IPS-18a (cell line): ENCODE measurements around the gene COLGALT1.
"Not testable (repeated sequence)": the region's sequence is repeated elsewhere in the genome, so short reads cannot be mapped to it uniquely, and the experiment has no call there.

Experiments used
- H3K27ac ChIP-seq: one replicate; pipeline ENCODE4 v1.5.1; 2013; ENCODE audit warnings: low read length
- H3K27me3 ChIP-seq: one replicate; pipeline ENCODE4 v1.6.1; 2013; ENCODE audit warnings: mild to moderate bottlenecking, low read length; ENCODE audit not compliant: control insufficient read depth, insufficient read depth
- H3K36me3 ChIP-seq: one replicate; pipeline ENCODE4 v1.6.1; 2013; ENCODE audit warnings: low read depth, low read length; ENCODE audit not compliant: control insufficient read depth
- H3K4me1 ChIP-seq: one replicate; pipeline ENCODE4 v1.6.1; 2013; ENCODE audit warnings: low read depth, low read length; ENCODE audit not compliant: control insufficient read depth
- H3K4me3 ChIP-seq: one replicate; pipeline ENCODE4 v1.5.1; 2013; ENCODE audit warnings: low read length
- H3K9ac ChIP-seq: one replicate; pipeline ENCODE4 v1.6.1; 2013; ENCODE audit warnings: mild to moderate bottlenecking, low read length, moderate library complexity
- H3K9me3 ChIP-seq: one replicate; pipeline ENCODE4 v1.6.1; 2013; ENCODE audit warnings: low read depth, low read length; ENCODE audit not compliant: control insufficient read depth

COLGALT1 gene

GRCh38 chr19:17550076-17550667 is 5.3 kb upstream of the COLGALT1 start:
- Histone ChIP-seq H3K9me3 (no peaks in the 10 kb centered on the region), H3K4me3 (no peak overlapping the region), H3K27ac (no peak overlapping the region), H3K36me3 (no peaks in the 10 kb centered on the region), H3K9ac (no peak overlapping the region), H3K4me1 (no peaks in the 10 kb centered on the region), H3K27me3 (no peaks in the 10 kb centered on the region)

GRCh38 chr19:17552735-17553134 is 2.7 kb upstream of the COLGALT1 start:
- H3K9me3 ChIP-seq, H3K27ac ChIP-seq, H3K36me3 ChIP-seq, H3K4me3 ChIP-seq, H3K4me1 ChIP-seq, H3K9ac ChIP-seq, H3K27me3 ChIP-seq: not testable (repeated sequence)

DNA sequence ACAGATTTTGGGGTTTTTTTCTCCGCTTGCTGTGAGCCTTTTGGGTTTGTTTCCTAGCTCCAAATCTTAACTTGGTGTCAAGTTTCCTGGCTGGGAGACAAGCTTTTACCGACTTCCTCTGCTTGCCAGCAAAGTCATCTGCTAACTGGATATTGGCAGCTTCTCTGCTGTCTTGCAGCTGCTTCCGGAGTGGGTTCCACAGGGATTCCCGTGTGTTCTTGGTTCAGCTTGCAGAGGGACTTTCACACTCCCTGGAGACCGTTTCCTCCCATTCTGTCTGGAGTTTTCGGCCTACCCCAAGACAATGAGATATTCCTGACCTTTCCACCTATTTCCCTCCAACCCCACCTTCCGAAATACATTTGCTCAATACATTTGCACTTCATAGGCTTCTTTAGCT is 2.2 kb upstream of the COLGALT1 start:
- no peak overlapping the region for H3K9ac ChIP-seq
- H3K27ac ChIP-seq: no peak overlapping the region
- no peaks in the 10 kb centered on the region for H3K9me3 ChIP-seq
- H3K4me3 ChIP-seq: no peak overlapping the region
- H3K27me3 ChIP-seq: no peaks in the 10 kb centered on the region
- no peaks in the 10 kb centered on the region for H3K4me1 ChIP-seq
- no peaks in the 10 kb centered on the region for H3K36me3 ChIP-seq

DNA sequence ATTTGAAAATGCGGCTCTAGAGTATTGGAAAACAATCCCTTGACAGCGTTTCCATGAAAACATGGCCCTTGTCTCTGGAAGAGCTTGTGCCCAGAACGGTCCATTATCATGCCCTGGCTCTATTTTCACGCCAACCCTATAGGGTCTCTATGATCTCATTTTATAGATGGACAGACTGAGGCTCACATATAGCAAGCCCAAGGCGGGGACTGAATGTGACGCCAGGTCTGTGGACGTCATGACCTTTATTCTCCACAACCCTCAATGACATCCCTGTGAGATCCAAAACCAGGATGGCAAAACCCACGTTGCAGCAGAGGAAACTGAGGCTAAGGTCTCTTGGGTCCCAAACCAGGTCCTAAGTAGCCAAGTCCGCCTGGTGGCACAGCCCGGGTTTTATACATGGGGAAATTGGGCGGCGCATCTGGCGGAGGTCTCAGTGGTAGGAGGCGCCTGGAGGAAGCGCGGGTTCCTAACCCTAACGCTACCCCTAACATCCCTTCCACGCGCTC is 425 bp upstream of the COLGALT1 start:
- H3K4me1 ChIP-seq: no peaks in the 10 kb centered on the region
- H3K9me3 ChIP-seq: no peaks in the 10 kb centered on the region
- H3K27ac ChIP-seq: no peak overlapping the region
- H3K36me3 ChIP-seq: no peaks in the 10 kb centered on the region
- H3K4me3 ChIP-seq: peak overlapping the region; percentile 73
- no peaks in the 10 kb centered on the region for H3K27me3 ChIP-seq
- no peak overlapping the region for H3K9ac ChIP-seq

GRCh38 chr19:17555929-17556813 is 722 bp downstream of the COLGALT1 start:
- no peaks in the 10 kb centered on the region for H3K36me3 ChIP-seq
- no peaks in the 10 kb centered on the region for H3K27me3 ChIP-seq
- peak overlapping the region; percentile 73 for H3K4me3 ChIP-seq
- H3K9ac ChIP-seq: peak overlapping the region; percentile 39
- no peaks in the 10 kb centered on the region for H3K9me3 ChIP-seq
- no peak overlapping the region for H3K27ac ChIP-seq
- no peaks in the 10 kb centered on the region for H3K4me1 ChIP-seq

GRCh38 chr19:17556995-17557394 is 1.5 kb downstream of the COLGALT1 start:
- Histone ChIP-seq H3K4me3 (no peak overlapping the region), H3K27me3 (no peaks in the 10 kb centered on the region), H3K4me1 (no peaks in the 10 kb centered on the region), H3K9me3 (no peaks in the 10 kb centered on the region), H3K36me3 (no peaks in the 10 kb centered on the region), H3K27ac (no peak overlapping the region), H3K9ac (no peak overlapping the region)

- H3K9ac ChIP-seq: no peak overlapping the region
These were observed 2.0 kb downstream of the COLGALT1 start for GRCh38 chr19:17557466-17557865.

GRCh38 chr19:17560205-17560595 is 4.8 kb downstream of the COLGALT1 start:
- H3K9ac ChIP-seq: no peak overlapping the region
- no peak overlapping the region for H3K27ac ChIP-seq
- H3K27me3 ChIP-seq: no peaks in the 10 kb centered on the region
- no peaks in the 10 kb centered on the region for H3K36me3 ChIP-seq
- no peaks in the 10 kb centered on the region for H3K4me1 ChIP-seq
- no peaks in the 10 kb centered on the region for H3K9me3 ChIP-seq
- no peak overlapping the region for H3K4me3 ChIP-seq

More at GRCh38 chr19:17557466-17557865, 2.0 kb downstream of the COLGALT1 start:
- no peak overlapping the region for H3K4me3 ChIP-seq
- no peaks in the 10 kb centered on the region for H3K27me3 ChIP-seq
- no peaks in the 10 kb centered on the region for H3K4me1 ChIP-seq
- no peak overlapping the region for H3K27ac ChIP-seq
- H3K36me3 ChIP-seq: no peaks in the 10 kb centered on the region
- no peaks in the 10 kb centered on the region for H3K9me3 ChIP-seq

DNA sequence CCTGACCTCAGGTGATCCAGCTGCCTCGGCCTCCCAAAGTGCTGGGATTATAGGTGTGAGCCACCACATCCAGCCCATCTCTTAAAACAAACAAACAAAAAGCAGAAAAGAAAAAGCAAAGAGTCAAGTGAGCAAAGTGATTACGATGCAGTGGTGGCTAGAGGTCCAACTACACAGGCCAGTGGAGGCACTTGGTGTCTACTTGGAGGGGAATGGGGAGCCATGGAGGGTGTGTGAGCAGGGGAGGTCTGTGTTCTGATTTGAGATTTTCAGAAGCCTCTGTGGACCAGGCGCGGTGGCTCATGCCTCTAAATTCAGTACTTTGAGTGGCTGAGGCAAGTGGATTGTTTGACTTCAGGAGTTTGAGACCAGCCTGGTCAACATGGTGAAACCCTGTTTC is 6.6 kb downstream of the COLGALT1 start:
- no peak overlapping the region for H3K27ac ChIP-seq
- no peak overlapping the region for H3K4me3 ChIP-seq
- no peak overlapping the region for H3K9ac ChIP-seq
- H3K9me3 ChIP-seq: no peaks in the 10 kb centered on the region
- H3K27me3 ChIP-seq: no peaks in the 10 kb centered on the region
- no peaks in the 10 kb centered on the region for H3K36me3 ChIP-seq
- H3K4me1 ChIP-seq: no peaks in the 10 kb centered on the region

GRCh38 chr19:17562561-17562960 is 7.1 kb downstream of the COLGALT1 start:
- Histone ChIP-seq H3K36me3 (no peaks in the 10 kb centered on the region), H3K9me3 (no peaks in the 10 kb centered on the region), H3K9ac (no peak overlapping the region), H3K4me1 (no peaks in the 10 kb centered on the region), H3K4me3 (no peak overlapping the region), H3K27ac (no peak overlapping the region), H3K27me3 (no peaks in the 10 kb centered on the region)

DNA sequence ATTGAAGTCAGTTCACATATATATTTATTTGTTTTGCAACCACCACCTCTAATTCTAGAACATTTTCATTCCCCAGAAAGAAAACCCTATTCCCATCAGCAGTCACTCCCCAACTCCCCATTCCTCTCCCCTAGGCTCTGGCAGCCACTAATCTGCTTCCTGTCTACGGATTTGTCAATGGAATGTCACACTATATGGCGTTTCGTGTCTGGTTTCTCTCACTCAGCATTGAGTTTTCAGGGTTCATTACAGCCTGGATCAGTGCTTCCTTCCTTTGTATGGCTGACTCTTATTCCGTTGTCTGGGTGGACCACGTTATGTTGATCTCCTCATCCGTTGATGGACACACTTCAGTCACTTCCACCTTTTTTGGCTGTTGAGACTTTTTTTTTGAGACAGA is 9.3 kb downstream of the COLGALT1 start:
- Histone ChIP-seq H3K36me3 (peaks cover 10% of the 10 kb centered on the region), H3K4me1 (no peaks in the 10 kb centered on the region), H3K9ac (no peak overlapping the region), H3K4me3 (no peak overlapping the region), H3K27ac (no peak overlapping the region), H3K9me3 (no peaks in the 10 kb centered on the region), H3K27me3 (no peaks in the 10 kb centered on the region)

DNA sequence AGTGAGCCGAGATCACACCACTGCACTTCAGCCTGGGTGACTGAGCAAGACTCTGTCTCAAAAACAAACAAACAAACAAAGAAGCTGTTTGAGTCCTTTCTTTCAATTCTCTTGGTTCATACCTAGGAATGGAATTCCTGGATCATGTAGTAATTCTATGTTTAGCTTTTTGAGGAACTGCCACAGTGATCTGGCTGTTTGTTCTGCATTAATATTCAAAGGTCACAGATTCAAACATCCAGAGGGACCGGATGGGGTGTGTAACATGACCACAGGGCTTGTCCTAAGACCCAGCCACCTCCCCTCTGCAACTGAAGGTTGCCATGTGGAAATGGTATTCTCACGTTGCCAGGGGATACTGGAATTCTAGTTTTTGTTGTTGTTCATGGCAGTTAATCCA is 10.2 kb downstream of the COLGALT1 start:
- no peaks in the 10 kb centered on the region for H3K9me3 ChIP-seq
- no peak overlapping the region for H3K27ac ChIP-seq
- peaks cover 10% of the 10 kb centered on the region for H3K36me3 ChIP-seq
- no peak overlapping the region for H3K4me3 ChIP-seq
- H3K27me3 ChIP-seq: no peaks in the 10 kb centered on the region
- no peaks in the 10 kb centered on the region for H3K4me1 ChIP-seq
- H3K9ac ChIP-seq: no peak overlapping the region
